Measurements from ENCODE around the gene PER3.
A peak's percentile ranks its signal among the peaks of the same experiment; 100 is the strongest.
"Not testable (repeated sequence)": the region's sequence is repeated elsewhere in the genome, so short reads cannot be mapped to it uniquely, and the experiment has no call there.

The PER3 gene

GRCh38 chr1:7778133-7778628 lies 5.9 kb upstream of the PER3 start:
- DNase-seq (ENCODE audit: low spot score) (no peak), FAIRE-seq (no peak)

- no peak for FAIRE-seq
- no peak for DNase-seq (ENCODE audit: low spot score)
Measured at GRCh38 chr1:7780976-7781375, 3.1 kb upstream of the PER3 start.

- DNase-seq (ENCODE audit: low spot score) (no peak), FAIRE-seq (no peak)
Measured at GRCh38 chr1:7781501-7781900, 2.6 kb upstream of the PER3 start.

- FAIRE-seq (no peak), DNase-seq (ENCODE audit: low spot score) (no peak)
Measured at GRCh38 chr1:7781923-7782495, 2.1 kb upstream of the PER3 start.

- DNase-seq (ENCODE audit: low spot score) (peak; percentile 45), FAIRE-seq (no peak)
Measured at GRCh38 chr1:7783178-7783711, 846 bp upstream of the PER3 start.

- DNase-seq (ENCODE audit: low spot score) (no peak), FAIRE-seq (no peak)
Measured at GRCh38 chr1:7784492-7785071, 491 bp downstream of the PER3 start.

GRCh38 chr1:7785108-7785507 lies 1.0 kb downstream of the PER3 start:
- DNase-seq (ENCODE audit: low spot score) = no peak
- no peak for FAIRE-seq

GRCh38 chr1:7786795-7787194 lies 2.7 kb downstream of the PER3 start:
- DNase-seq (ENCODE audit: low spot score) (no peak), FAIRE-seq (no peak)

GRCh38 chr1:7789828-7790227 lies 5.7 kb downstream of the PER3 start:
- DNase-seq (ENCODE audit: low spot score) (no peak), FAIRE-seq (no peak)

GRCh38 chr1:7791027-7791426 lies 6.9 kb downstream of the PER3 start:
- DNase-seq (ENCODE audit: low spot score); FAIRE-seq: not testable (repeated sequence)

GRCh38 chr1:7795406-7795805 lies 11.3 kb downstream of the PER3 start:
- DNase-seq (ENCODE audit: low spot score) (no peak), FAIRE-seq (no peak)

GRCh38 chr1:7805460-7805859 lies 21.4 kb downstream of the PER3 start:
- DNase-seq (ENCODE audit: low spot score) = no peak
- no peak for FAIRE-seq

- FAIRE-seq = peak; percentile 40
- DNase-seq (ENCODE audit: low spot score) = peak; percentile 29
Measured at GRCh38 chr1:7808253-7808844, 24.3 kb downstream of the PER3 start.

- FAIRE-seq (no peak), DNase-seq (ENCODE audit: low spot score) (no peak)
Measured at GRCh38 chr1:7809742-7810141, 25.7 kb downstream of the PER3 start.

- DNase-seq (ENCODE audit: low spot score) = peak; percentile 70
Measured at GRCh38 chr1:7810395-7810794, 26.3 kb downstream of the PER3 start.

GRCh38 chr1:7811476-7811875 lies 27.4 kb downstream of the PER3 start:
- no peak for FAIRE-seq
- DNase-seq (ENCODE audit: low spot score) = no peak

More at GRCh38 chr1:7810395-7810794, 26.3 kb downstream of the PER3 start:
- FAIRE-seq = peak; percentile 93

GRCh38 chr1:7813677-7814373 lies 29.7 kb downstream of the PER3 start:
- no peak for DNase-seq (ENCODE audit: low spot score)
- FAIRE-seq = no peak

GRCh38 chr1:7821282-7821681 lies 37.2 kb downstream of the PER3 start:
- FAIRE-seq = no peak
- no peak for DNase-seq (ENCODE audit: low spot score)

GRCh38 chr1:7824701-7825100 lies 40.6 kb downstream of the PER3 start:
- DNase-seq (ENCODE audit: low spot score) = no peak
- FAIRE-seq = no peak

GRCh38 chr1:7826363-7826762 lies 42.3 kb downstream of the PER3 start:
- DNase-seq (ENCODE audit: low spot score) = no peak

GRCh38 chr1:7827126-7827955 lies 43.2 kb downstream of the PER3 start:
- FAIRE-seq (no peak), DNase-seq (ENCODE audit: low spot score) (no peak)

More at GRCh38 chr1:7826363-7826762, 42.3 kb downstream of the PER3 start:
- FAIRE-seq = no peak
